HCT116 (cell line): Measurements from ENCODE around the gene TINCR. TPM values are rescaled to one million over a fixed set of nuclear protein-coding genes. Genes with fewer than 3 reads are reported as not detected.

ENCODE experiments used
- ATAC-seq: fragments of 200-7000 bp; cut with Tn5 transposase; 2 replicates; pipeline ENCODE4 v1.9.1; 2020; ENCODE audit warnings: mild to moderate bottlenecking, moderate library complexity
- BruUV-seq: library from RNA; stranded (reverse); fragments of 400-500 nt; replicated peaks from 2 replicates; lab custom pipeline; 2021; lab: Mats Ljungman, UMichigan
- CTCF ChIA-PET: fragments of 300-600 bp; sonication (Branson Sonifier 250); formaldehyde crosslinking; loops from one replicate; lab custom pipeline; 2021; ENCODE audit warnings: antibody characterized with exemption; lab: Charles Lee
- POLR2A ChIA-PET: fragments of 300-600, 350-600 bp; sonication (Branson Sonifier 250); formaldehyde crosslinking; loops from one replicate; lab custom pipeline; 2021; ENCODE audit warnings: antibody characterized with exemption; lab: Charles Lee
- RAD21 ChIA-PET, 2 experiments: fragments of 300-600 bp; sonication (Branson Sonifier 250); formaldehyde crosslinking; loops; one replicate each; lab custom pipeline; 2023; ENCODE audit warnings: low total read pairs in 2 of 2; ENCODE audit not compliant: uncharacterized antibody in 2 of 2, unreplicated experiment in 2 of 2, low non-redundant PET in 1 of 2; lab: Charles Lee
- DNase-seq: peaks from one replicate; pipeline ENCODE4 v3.0.0-alpha.2; 2010; ENCODE audit warnings: low read depth, low spot score
- H2AFZ ChIP-seq: fragments of 200-600 bp; shearing (Covaris generic), sonication (generic); 2 replicates; pipeline ENCODE4 v1.6.1; 2017; ENCODE audit warnings: low read depth, mixed run types, mixed read lengths, antibody characterized with exemption, low read length; ENCODE audit not compliant: poor library complexity, severe bottlenecking
- H3K27ac ChIP-seq: 2 replicates; pipeline ENCODE4 v1.5.1; 2012; ENCODE audit warnings: low read depth, low read length
- H3K27me3 ChIP-seq: fragments of 200-600 bp; sonication (generic); 2 replicates; pipeline ENCODE4 v1.6.1; 2016; ENCODE audit warnings: mixed run types, low read length, mixed read lengths; ENCODE audit not compliant: insufficient read depth
- H3K36me3 ChIP-seq, 2 experiments: fragments of 200-500 bp in 1 of 2; fragments of 200-600 bp in 1 of 2; sonication (Bioruptor generic) in 1 of 2; sonication (generic) in 1 of 2; 2 replicates each; pipeline versions ENCODE4 v1.5.1 to v1.6.1; 2014 to 2016; ENCODE audit warnings: low read length in 2 of 2, inconsistent platforms in 1 of 2, mixed read lengths in 1 of 2, mixed run types in 1 of 2; ENCODE audit not compliant: insufficient read depth in 2 of 2, control insufficient read depth in 1 of 2
- H3K4me1 ChIP-seq, 2 experiments: fragments of 200-600 bp in 1 of 2; sonication (generic) in 1 of 2; 2 replicates each; pipeline versions ENCODE4 v1.5.1 to v1.6.1; 2012 to 2017; ENCODE audit warnings: low read length in 2 of 2, inconsistent platforms in 1 of 2, mild to moderate bottlenecking in 1 of 2, mixed read lengths in 1 of 2, mixed run types in 1 of 2, moderate library complexity in 1 of 2; ENCODE audit not compliant: insufficient read depth in 2 of 2, control insufficient read depth in 1 of 2
- H3K4me2 ChIP-seq: fragments of 200-600 bp; sonication (generic); 2 replicates; pipeline ENCODE4 v1.6.1; 2017; ENCODE audit warnings: mixed run types, low read length, mixed read lengths
- H3K4me3 ChIP-seq, 2 experiments: fragments of 200-600 bp in 1 of 2; sonication (generic) in 1 of 2; replicated peaks in 1 of 2; 2 replicates each; pipeline ENCODE4 v1.5.1; 2011 to 2016; ENCODE audit warnings: low read length in 2 of 2, control low read depth in 1 of 2, low read depth in 1 of 2, mild to moderate bottlenecking in 1 of 2, mixed read lengths in 1 of 2, mixed run types in 1 of 2
- H3K79me2 ChIP-seq: fragments of 200-600 bp; sonication (generic); 2 replicates; pipeline ENCODE4 v1.6.1; 2017; ENCODE audit warnings: mild to moderate bottlenecking, mixed run types, low read length, moderate library complexity, mixed read lengths; ENCODE audit not compliant: insufficient read depth
- H3K9ac ChIP-seq: fragments of 200-600 bp; sonication (generic); 2 replicates; pipeline ENCODE4 v1.6.1; 2016; ENCODE audit warnings: low read length, mixed read lengths
- H3K9me2 ChIP-seq: fragments of 200-600 bp; sonication (generic), shearing (Covaris generic); 2 replicates; pipeline ENCODE4 v1.6.1; 2017; ENCODE audit warnings: mixed run types, mild to moderate bottlenecking, moderate library complexity; ENCODE audit not compliant: insufficient read depth
- H3K9me3 ChIP-seq, 2 experiments: fragments of 200-500 bp in 1 of 2; fragments of 200-600 bp in 1 of 2; sonication (Bioruptor generic) in 1 of 2; sonication (generic) in 1 of 2; 2 replicates each; pipeline ENCODE4 v1.6.1; 2014 to 2017; ENCODE audit warnings: low read length in 2 of 2, mixed read lengths in 2 of 2, inconsistent platforms in 1 of 2, low read depth in 1 of 2, mild to moderate bottlenecking in 1 of 2, mixed run types in 1 of 2, moderate library complexity in 1 of 2; ENCODE audit not compliant: control insufficient read depth in 1 of 2, insufficient read depth in 1 of 2
- H4K20me1 ChIP-seq: fragments of 200-600 bp; sonication (generic), shearing (Covaris generic); 2 replicates; pipeline ENCODE4 v1.6.1; 2017; ENCODE audit warnings: mixed run types, mild to moderate bottlenecking, moderate library complexity; ENCODE audit not compliant: insufficient read depth
- CEBPB ChIP-seq: IDR thresholded peaks from 2 replicates; pipeline ENCODE4 v1.6.1; 2012; ENCODE audit warnings: low read depth
- EGR1 ChIP-seq: IDR thresholded peaks from 2 replicates; pipeline ENCODE4 v1.6.1; 2012; ENCODE audit warnings: low read depth
- EZH2 ChIP-seq: fragments of 200-600 bp; sonication (generic); IDR thresholded peaks from 2 replicates; pipeline ENCODE4 v1.6.1; 2017; ENCODE audit warnings: antibody characterized with exemption, mixed run types
- FOSL1 ChIP-seq: IDR thresholded peaks from 2 replicates; pipeline ENCODE4 v1.6.1; 2012; ENCODE audit warnings: low read depth
- POLR2A ChIP-seq: IDR thresholded peaks from 2 replicates; pipeline ENCODE4 v1.7.0; 2011; ENCODE audit warnings: borderline replicate concordance; ENCODE audit not compliant: insufficient read depth, insufficient read length; ENCODE audit errors: extremely low read depth
- POLR2AphosphoS5 ChIP-seq: IDR thresholded peaks from 2 replicates; pipeline ENCODE4 v1.6.1; 2011; ENCODE audit warnings: mild to moderate bottlenecking, low read depth, low read length, moderate library complexity
- SP1 ChIP-seq: IDR thresholded peaks from 2 replicates; pipeline ENCODE4 v1.6.1; 2012; ENCODE audit warnings: low read depth
- TCF7L2 ChIP-seq: IDR thresholded peaks from 2 replicates; pipeline ENCODE4 v1.7.0; 2011; ENCODE audit warnings: borderline replicate concordance, inconsistent platforms; ENCODE audit not compliant: insufficient read depth, insufficient read length; ENCODE audit errors: extremely low read depth
- YY1 ChIP-seq: IDR thresholded peaks from 2 replicates; pipeline ENCODE4 v1.6.1; 2011; ENCODE audit warnings: low read length, low read depth, moderate library complexity, mild to moderate bottlenecking; ENCODE audit not compliant: insufficient replicate concordance; ENCODE audit errors: extremely low read depth
- intact Hi-C: fragments of 100-400 bp; cut with micrococcal nuclease; formaldehyde crosslinking; loops from 2 replicates; pipeline ENCODE4 v1.10.0; 2022
- total RNA-seq: library from RNA; stranded (reverse); gene quantifications from one replicate; pipeline ENCODE4 v1.2.1, GENCODE V29; 2021; ENCODE audit not compliant: unreplicated experiment
- TF ChIP-seq, protein P1 (sequence below): IDR thresholded peaks from 2 replicates; pipeline ENCODE4 v1.6.1; 2012

The TINCR gene
- total RNA-seq, 1 experiment from 2014 or later: 6.1 TPM

DNA sequence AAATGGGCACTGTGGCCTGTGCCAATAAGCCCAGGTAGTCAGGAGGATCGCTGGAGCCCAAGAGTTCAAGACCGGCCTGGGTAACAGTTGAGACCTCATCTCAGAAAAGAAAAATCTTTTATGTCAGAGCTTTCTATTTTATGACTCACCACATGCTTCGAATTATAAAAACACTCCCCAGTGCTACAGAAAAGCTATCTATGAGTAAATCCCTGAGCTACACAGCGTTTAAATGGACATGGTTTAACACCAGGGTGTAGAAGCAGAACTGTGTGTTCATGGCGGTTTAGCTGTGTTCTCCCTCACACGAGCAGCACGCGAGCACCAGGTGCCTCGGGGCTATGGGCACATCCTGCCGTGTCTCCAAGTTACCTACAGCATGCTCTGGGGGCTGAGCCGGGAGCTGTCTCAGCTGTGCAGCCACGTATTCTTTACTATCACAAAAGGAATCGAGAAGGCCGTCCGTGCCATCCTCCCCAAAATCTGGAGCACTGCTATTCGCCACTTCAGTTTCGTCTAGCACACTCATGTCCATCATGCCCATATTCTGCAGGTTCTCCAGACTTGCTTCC is 48.1 kb upstream of the TINCR start:
- no peak overlapping the region for H2AFZ ChIP-seq
- H3K4me3 ChIP-seq: no peak overlapping the region
- ChIA-PET POLR2A (no interaction called here), RAD21 (no interaction called here), CTCF (no interaction called here)
- H4K20me1 ChIP-seq: no peaks in the 10 kb centered on the region
- H3K27me3 ChIP-seq: no peaks in the 10 kb centered on the region
- peaks cover 0 to 1% of the 10 kb centered on the region in 2 experiments; a peak in 2 of 4 replicates for H3K4me1 ChIP-seq
- no peak overlapping the region for H3K4me2 ChIP-seq
- no peaks in the 10 kb centered on the region for H3K9me2 ChIP-seq
- BruUV-seq: no TSS peak
- H3K36me3 ChIP-seq: peaks cover 69 to 72% of the 10 kb centered on the region in 2 experiments
- H3K9me3 ChIP-seq: no peaks in the 10 kb centered on the region
- H3K9ac ChIP-seq: no peak overlapping the region
- no peak overlapping the region for H3K27ac ChIP-seq
- intact Hi-C loops: no loop called here
- H3K79me2 ChIP-seq: peaks cover 85% of the 10 kb centered on the region
- ATAC-seq: no peak
- DNase-seq: no peak
- TF ChIP-seq EZH2 (no peak), YY1 (no peak), SP1 (no peak)

DNA sequence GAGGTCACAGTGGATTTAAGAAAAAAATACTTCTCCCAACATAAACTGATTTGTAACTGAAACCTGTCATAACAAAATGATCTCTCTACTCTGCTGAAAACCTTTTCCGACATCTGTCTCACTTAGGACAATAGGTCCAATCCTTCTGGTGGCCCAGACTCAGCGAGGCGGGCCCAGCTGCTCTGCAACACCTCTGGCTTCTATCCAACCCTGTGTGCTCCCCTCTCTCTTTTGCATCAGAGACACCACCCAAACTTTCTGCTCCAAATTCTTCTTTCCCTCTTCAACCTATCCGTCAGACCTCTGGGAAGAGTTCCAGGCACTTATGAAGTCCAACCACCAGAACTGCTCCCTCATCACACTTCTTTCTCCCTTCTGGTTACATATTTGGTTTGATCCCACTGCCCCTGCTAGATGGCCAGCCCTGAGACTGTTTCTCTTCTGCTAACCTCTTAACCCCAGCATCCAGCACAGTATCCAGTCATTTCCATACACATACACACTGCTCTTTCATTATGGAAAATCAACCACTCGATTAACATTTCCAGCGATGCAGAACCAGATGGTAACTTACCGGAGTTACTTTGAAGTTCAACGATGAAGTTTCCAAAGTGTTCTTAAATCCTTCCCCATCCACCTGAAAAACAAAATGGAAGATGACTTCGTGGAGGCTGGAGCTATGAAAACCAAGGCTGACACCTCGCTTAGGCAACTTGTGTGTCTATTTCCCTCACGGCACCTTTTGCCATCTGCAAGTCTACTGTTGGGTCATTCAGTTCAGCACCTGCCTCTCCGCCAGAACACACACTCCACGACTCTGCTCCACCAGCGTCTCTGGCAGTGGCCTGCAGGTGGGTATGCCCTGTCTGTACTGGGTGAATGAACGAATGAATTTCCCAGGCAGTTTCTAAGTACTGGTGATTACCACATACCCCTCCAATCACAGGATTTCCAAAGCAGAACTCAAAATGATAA is 45.4 kb upstream of the TINCR start:
- DNase-seq: no peak
- H3K27me3 ChIP-seq: no peaks in the 10 kb centered on the region
- no peak for ATAC-seq
- no peak overlapping the region for H3K9ac ChIP-seq
- H3K9me3 ChIP-seq: no peaks in the 10 kb centered on the region
- peaks cover 79% of the 10 kb centered on the region for H3K79me2 ChIP-seq
- ChIA-PET POLR2A (interaction anchor here (1.7 kb wide), 1 partner anchor 10 kb away, joined by 3 read pairs; the partner anchor contains the start of genes SAFB and SAFB2), RAD21 (no interaction called here), CTCF (no interaction called here)
- no peak overlapping the region for H3K4me2 ChIP-seq
- H3K36me3 ChIP-seq: peaks cover 66 to 73% of the 10 kb centered on the region in 2 experiments
- intact Hi-C loops: no loop called here
- H3K4me1 ChIP-seq: no peaks in the 10 kb centered on the region
- 0 out of 2 replicates have a peak, but pooled peaks cover 5% of the 10 kb centered on the region for H4K20me1 ChIP-seq
- TF ChIP-seq CEBPB (no peak), TCF7L2 (no peak), POLR2AphosphoS5 (no peak), FOSL1 (no peak), POLR2A (no peak), EGR1 (no peak)
- TF ChIP-seq, protein P1, sequence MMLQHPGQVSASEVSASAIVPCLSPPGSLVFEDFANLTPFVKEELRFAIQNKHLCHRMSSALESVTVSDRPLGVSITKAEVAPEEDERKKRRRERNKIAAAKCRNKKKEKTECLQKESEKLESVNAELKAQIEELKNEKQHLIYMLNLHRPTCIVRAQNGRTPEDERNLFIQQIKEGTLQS: no peak
- no TSS peak for BruUV-seq
- H3K9me2 ChIP-seq: no peaks in the 10 kb centered on the region
- H3K27ac ChIP-seq: no peak overlapping the region
- H2AFZ ChIP-seq: no peak overlapping the region
- no peak overlapping the region for H3K4me3 ChIP-seq
